ENCODE measurements around the gene PSMB3.
"Not testable (repeated sequence)": the region's sequence is repeated elsewhere in the genome, so short reads cannot be mapped to it uniquely, and the experiment has no call there.

Gene PSMB3

GRCh38 chr17:38750044-38750311 is 2.6 kb upstream of the PSMB3 start:
- DNase-seq = no peak

DNA sequence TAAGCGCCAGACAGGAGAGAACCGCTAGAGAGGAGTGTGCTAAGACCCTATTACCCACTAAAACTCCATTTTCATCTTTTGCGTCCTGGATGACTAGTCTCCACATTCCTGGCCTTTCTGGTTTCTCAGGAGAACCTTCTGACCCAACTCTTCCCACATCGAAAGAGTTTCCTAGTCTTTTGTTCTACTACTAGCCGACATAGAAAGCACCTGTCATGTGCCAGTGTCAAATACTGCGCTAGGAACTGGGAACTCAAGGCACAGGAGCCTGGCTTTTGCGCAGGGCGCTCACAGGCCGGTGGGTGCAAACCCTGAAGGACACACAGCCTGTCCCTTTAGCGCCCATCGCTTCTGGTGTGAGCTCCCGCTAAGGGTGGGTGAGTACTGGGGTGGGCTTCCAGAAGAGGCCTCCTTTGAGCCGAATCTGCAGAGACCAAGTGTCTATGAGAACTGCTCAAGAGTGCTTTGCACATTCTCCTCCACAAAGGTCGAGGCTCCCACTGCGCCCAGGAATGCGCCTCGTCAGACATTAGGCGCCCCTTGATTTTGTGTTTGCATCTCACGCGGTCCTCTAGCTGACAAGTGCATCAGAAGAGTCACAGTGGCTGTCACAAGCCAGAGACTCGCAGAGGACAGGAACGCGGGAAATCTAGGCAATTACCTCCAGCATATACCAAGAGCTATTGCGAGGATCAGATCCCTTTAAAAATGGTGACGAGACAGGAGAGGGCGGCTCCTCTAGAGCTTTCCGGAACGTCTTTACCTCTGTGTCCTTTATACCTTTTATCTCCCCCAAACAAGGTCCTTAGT is 2.0 kb upstream of the PSMB3 start:
- DNase-seq = no peak

DNA sequence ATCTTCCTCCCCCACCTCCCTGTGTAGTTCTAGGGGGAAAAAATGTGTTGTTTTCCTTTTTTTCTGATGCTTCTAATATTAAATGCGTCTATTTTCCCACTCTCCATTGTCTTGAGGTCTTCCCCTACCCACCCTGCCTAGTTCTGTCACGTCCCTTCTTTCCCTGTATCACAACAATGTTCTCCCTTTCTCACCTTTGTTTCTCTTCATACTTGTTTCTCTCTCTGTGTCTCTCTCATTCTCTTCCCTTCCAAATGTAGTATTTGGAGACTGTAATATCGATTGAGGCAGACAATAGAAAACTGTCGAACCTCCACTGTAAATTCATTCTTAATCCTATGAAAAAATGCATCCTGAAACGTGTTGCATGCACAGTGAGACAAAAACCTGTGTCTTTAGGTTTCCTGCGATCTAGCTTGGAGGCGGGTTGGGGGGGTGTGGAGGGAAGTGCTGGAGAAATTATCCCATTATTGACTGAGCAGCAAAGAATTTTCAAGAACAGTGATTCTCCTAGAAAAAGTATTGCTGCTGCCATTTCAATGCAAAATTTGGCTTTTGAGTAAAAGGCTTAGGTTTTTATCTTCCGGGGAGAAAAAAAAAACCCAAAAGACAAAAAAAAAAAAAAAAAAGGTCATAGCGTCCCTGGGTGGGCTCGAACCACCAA is 1.3 kb upstream of the PSMB3 start:
- no peak for DNase-seq

- DNase-seq = peak; percentile 85
These were observed 683 bp upstream of the PSMB3 start for GRCh38 chr17:38751808-38752307.

- DNase-seq = no peak
These were observed 548 bp downstream of the PSMB3 start for GRCh38 chr17:38753071-38753506.

GRCh38 chr17:38761612-38762011 is 9.1 kb downstream of the PSMB3 start:
- DNase-seq = peak; percentile 44

GRCh38 chr17:38762231-38762630 is 9.7 kb downstream of the PSMB3 start:
- DNase-seq = no peak

DNA sequence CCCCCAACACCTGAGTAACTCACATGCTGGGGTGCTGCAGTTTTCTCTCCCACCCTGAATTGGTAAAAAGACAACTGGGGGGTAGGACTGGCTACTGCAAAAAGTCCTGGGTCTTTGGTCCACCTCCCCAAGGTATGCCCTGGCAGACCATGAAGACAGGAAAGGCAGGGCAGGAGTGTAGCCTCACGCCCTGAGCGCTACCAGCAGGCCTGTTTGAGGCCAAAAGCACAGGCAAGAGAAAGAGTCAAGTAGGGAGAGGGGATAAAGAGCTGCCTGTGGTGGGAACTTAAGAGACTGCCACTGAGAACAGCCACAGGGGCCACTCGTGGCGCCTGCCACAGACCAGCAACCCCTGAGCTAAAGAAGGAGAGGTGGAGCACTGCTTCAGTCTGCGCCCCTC is 13.8 kb downstream of the PSMB3 start:
- DNase-seq = no peak

- no peak for DNase-seq
These were observed 15.9 kb downstream of the PSMB3 start for GRCh38 chr17:38768417-38768816.

- DNase-seq = no peak
These were observed 20.7 kb downstream of the PSMB3 start for GRCh38 chr17:38773258-38773657.

GRCh38 chr17:38777641-38778250 is 25.2 kb downstream of the PSMB3 start:
- DNase-seq = no peak

GRCh38 chr17:38779965-38780752 is 27.6 kb downstream of the PSMB3 start:
- DNase-seq = no peak

GRCh38 chr17:38783227-38783626 is 30.7 kb downstream of the PSMB3 start:
- DNase-seq = no peak

GRCh38 chr17:38786372-38786771 is 33.8 kb downstream of the PSMB3 start:
- no peak for DNase-seq

DNA sequence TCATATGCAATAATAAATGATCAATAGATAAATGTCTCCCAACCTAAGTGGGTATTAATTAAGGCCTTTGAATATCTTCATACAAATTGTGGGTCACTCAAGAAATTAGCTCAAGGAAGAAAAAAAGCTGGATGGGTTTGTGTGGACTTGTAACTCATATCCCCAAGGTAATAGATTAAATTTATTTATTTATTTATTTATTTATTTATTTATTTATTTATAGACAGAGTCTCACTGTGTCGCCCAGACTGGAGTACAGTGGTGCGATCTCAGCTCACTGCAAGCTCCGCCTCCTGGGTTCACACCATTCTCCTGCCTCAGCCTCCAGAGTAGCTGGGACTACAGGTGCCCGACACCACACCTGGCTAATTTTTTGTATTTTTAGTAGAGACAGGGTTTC is 35.5 kb downstream of the PSMB3 start:
- DNase-seq = not testable (repeated sequence)

DNA sequence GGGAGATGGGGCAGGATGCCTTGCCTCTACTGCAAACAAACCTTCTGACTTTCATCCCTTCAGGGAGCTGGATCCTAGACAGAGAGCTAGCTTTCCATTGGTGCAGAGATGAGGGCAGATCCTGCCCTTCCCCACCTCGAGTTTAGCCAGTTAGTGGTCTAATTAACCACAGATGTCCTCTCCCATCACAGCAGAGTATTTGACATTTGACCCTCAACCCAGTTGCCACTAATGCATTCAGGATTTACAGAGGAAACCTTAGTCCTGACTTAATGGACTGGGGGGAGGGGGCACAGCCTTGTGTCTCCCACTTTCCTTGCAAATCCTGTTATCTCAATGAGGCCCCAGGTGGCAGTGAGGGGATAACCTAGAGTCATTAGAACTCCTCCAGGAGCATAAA is 36.6 kb downstream of the PSMB3 start:
- no peak for DNase-seq

GRCh38 chr17:38790148-38790707 is 37.7 kb downstream of the PSMB3 start:
- not testable (repeated sequence) for DNase-seq

GRCh38 chr17:38791162-38791561 is 38.6 kb downstream of the PSMB3 start:
- DNase-seq = no peak

GRCh38 chr17:38794221-38794620 is 41.7 kb downstream of the PSMB3 start:
- DNase-seq = no peak

DNA sequence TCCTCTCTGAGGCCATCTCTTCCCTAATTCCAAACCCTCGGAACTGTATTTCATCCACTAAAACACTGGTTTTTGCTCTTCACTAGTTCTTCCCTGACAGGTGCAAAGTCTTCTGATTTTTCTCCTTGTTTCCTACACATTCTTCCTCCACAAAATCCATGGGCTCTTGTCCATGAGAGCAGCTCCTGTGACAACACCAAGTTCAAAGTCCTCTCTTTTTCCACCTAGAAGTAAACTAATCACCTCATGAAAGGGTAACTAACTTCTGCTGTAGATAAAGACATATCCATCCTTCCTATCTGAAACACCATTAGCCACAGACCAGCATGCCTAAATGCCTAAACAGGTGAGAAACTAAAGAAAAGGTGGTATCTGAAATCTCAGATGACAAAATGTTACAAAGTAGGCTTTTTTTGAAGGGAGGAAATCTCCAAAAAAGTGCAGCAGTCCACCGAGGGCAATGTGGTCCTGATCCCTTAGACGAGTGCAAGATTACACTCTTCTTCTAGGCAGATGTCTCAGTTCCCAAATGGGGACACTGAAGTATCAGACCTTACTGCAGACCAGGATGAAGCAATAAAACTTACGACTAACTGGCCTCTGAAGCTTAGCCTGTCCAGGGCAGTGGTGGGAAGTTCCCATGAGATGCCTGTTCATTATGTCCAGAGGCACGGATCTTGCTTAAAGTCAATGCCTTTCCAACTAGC is 44.1 kb downstream of the PSMB3 start:
- DNase-seq = no peak

- no peak for DNase-seq
These were observed 44.6 kb downstream of the PSMB3 start for GRCh38 chr17:38797158-38797490.

GRCh38 chr17:38797828-38798227 is 45.3 kb downstream of the PSMB3 start:
- DNase-seq = no peak

Measured in stimulated activated CD4-positive, alpha-beta T cell treated with anti-CD3 and anti-CD28 coated beads, Interleukin-1b, Interleukin-23, amount 100 ng/mL, for 48 hours (primary cell).